ENCODE measurements around the gene TP53I13.
A peak's percentile ranks its signal among the peaks of the same experiment; 100 is the strongest.

Gene TP53I13

DNA sequence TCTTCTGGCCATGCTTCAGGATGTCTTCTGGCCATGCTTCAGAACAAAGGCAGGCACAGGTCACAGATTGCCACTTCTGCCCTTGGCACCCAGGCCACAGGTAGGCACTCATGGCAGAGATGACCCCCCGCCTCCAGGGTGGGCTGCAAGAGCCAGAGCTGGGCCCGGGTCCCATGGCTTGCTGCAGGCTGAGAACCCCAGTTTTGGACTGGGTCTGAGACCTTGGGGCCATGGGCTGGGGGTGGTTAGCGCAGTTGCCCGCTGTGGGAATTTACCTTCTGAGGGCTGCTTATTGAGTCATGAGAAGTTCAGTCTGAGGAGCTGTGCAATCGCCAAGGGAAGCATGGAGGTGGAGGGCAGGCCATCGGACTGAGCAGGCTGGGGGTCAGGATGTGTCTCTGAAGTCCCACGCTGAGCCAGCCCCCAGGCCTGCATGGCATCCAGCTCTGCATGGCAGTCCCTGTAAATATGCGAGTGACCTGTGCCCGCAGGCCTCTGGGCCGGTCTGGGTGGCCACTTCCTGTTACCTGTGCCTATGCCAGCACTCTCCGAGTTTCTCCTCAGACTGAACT, 26.1 kb downstream of the TP53I13 start:
- DNase-seq: no peak

DNA sequence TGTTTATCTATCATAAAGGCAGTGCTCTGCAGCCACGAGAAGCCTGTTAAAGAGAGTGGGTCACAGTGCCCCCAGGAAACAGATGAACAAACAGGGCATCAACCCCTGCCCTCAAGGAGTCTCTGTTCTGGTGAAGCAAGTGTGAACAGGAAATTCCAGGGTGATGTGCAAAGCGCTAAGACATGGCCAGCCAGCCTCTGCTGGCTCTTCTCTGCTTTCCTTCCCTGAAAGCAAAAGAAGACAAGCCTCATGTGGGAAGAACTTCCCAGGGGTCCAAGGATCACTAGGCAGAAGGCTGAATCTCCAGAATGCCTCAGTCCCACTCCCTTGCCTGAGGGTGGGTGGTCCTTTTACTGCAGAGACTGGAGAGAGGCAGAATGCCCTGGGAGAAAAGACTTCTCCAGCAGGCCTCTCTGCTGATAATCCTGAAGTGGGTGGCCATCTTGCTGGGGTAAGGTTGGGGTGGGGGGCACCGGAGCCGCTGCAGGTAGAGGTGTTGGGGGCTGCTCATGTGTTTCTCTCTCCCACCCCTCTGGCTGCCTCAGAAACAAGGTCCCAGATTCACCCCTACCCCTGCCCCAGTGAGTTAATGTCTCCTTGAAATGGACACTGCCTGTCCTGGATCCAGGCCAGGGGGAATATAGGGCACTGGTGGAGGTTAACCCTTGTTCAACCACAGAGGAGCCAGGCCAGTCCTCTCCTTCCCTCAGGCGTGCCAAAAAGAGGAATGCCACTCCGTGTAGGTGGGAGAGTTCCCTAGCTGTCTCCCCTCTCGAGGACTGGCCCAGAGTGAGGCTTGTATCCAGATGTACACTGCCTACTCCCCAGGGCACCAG, 26.8 kb downstream of the TP53I13 start:
- DNase-seq: no peak

DNA sequence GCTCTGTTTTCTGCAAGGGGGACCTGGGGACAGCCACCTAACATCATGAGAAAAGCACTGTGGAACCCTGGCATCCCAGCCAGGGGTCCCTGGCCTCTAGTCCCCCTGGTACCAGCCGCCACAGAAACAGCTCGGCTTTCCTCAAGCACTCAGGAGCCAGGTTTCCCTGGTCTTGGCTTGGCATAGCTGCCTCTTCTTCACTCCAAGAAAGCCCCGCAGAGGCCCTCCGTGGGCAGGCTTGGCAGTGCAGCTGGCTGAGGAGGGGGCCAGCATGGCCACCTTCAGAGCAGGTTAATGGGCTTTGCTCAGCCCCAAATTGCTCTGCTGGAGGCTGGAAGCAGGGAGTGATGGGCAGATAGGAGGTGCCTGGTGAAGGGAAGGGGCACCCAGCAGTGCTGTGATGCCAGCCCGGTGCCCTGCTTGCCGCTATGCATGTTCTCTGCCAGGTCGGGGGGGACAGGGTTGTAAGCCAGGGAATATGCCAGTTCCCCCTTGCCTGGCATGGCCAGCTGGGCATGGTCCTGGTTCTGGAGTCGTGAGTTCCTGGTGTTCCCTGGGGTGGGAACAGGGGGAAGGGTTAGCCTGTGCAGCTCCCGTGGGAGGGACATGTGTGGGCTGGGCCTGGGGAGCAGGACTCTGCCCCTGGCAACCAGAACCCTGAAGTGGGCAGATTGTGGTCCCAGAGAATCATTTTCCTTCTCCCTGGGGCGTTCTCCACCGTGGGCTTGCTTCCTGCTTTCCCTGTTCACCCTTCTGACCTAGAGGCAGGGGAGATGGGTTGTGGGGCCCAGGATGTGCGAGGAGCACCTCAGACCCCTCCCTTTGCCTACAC, 27.7 kb downstream of the TP53I13 start:
- DNase-seq: no peak

DNA sequence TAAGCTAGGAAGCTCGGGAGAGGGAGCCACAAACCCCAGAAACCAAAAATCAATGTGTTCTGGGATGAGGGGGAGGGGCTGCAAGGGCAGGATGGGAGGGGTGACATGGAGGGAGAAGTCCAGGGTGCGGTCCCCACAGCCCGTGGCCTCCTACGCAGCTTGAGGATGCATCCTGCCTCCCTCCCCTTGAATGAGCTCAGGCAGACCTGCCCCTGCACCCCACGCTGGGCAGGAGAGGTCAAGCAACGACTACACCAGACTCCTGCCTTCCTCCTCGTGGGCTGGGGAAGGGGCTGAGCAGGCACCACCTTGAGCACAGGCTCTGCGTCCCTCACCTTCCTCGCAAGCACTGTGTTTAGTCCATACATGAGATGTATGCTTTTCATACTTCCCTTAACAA, 28.3 kb downstream of the TP53I13 start:
- no peak for DNase-seq

DNA sequence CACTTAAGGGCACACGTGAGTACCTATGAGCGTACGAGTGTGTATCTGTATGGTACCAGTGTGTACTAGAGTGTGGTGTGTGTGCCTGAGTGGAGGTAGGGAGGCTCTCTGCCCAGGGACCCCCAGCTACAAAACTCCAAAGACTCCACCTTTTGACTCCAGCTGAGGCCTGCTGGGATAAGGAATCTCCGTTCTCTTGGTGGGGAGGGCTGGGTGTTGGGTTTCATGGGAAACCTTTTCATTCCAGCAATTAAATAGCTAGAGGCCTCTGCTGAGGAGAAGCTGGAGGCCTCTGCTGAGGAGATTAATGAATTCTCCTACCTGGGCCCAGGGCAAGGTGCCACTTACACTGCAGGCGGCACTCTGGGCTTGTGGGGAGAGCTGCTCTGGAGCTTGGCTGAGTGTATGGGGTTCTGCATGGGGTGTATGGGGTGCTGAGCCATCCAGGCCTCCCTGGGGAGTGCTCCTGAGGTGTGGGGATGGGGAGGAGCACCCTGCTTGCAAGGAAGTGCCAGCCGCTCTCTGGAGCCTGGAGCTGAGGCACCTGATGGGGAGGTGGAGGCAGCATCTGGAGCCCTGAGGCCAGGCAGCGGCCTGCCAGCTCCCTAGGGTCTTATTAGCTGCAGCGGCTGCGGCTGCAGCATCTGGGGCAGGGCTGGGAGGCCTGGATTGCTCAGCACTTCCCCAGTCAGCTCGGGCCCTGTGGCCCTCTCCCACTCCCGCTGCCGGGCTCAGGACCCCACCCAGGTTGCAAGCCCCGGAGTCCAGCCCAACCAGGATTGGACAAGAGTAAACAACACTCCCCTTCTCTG, 29.1 kb downstream of the TP53I13 start:
- DNase-seq: no peak

DNA sequence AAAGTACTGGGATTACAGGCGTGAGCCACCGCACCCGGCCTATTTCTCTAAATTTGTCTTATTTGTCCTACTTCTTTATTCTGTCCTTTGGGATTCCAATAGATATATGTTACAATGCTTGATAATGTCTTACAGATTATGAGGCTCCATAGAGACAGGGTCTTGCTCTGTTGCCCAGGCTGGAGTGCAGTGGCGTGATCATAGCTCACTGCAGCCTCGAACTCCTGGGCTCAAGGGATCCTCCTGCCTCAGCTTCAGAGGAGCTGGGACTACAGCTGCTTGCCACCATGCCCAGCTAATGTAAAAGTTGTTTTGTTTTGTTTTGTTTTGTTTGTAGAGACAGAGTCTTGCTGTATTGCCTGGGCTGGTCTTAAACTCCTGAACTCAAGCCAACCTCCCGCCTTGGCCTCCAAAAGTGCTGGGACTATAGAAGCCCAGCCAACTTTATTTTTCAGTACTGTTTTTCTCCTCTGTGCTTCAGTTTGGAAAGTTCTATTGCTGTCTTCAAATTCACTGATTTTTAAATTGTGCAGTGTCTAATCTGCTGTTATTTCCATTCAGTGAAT, 34.7 kb downstream of the TP53I13 start:
- DNase-seq: no peak

DNA sequence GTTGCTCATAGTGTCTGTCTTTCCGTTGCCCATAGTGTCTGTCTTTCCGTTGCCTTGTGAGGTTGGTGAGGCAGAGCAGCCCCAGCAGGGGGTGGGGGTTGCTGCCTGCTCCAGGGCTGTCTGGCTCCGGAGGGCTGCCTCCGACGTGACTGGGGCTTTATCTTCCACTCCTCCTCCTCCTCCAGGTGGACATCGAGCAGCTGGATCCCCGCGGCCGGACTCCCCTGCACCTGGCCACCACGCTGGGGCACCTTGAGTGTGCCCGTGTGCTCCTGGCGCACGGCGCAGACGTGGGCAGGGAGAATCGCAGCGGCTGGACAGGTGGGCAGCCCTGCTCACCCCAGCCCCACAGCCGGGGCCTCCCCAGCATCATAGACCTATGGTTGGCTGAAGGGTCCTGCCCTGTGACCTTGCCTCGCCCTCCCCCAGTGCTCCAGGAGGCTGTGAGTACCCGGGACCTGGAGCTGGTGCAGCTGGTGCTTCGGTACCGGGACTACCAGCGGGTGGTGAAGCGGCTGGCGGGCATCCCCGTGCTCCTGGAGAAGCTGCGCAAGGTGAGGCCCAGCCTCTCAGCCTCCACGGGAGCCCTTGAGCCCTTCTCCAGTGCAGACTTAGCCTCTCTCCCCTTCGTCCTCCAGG, 39.2 kb downstream of the TP53I13 start:
- no peak for DNase-seq

DNA sequence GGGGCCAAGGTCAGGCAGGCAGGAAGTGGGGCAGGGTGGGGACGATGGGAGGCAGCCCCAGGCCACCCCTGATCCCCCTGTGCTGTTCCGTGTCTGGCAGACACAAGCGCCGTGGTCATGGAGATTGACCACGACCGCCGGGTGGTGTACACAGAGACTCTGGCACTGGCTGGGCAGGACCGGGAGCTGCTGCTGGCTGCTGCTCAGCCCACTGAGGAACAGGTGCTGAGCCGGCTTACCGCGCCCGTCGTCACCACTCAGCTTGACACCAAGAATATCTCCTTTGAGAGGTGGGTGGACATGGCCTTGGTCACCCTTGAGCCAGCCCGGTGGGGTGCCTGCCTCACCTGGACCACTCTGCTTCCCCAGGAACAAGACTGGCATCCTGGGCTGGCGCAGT, 40.5 kb downstream of the TP53I13 start:
- DNase-seq: no peak

DNA sequence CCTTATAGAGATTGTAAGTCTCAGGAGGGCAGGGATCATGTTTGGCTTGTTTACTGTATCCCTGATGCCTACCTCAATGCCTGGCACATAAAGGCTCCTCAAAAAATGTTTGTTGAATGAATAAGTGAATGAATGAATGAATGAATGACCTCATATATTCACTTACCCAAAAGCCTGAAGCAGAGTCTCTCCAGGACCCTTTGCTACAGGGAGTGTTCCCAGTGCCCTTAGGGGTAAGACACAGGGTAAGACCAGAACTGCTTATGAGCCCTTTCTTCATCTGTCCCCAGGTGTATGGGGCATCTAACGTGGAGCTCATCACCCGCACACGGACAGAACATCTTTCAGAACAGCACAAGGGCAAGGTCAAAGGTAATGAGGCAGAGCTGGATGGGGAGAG, 41.9 kb downstream of the TP53I13 start:
- no peak for DNase-seq

DNA sequence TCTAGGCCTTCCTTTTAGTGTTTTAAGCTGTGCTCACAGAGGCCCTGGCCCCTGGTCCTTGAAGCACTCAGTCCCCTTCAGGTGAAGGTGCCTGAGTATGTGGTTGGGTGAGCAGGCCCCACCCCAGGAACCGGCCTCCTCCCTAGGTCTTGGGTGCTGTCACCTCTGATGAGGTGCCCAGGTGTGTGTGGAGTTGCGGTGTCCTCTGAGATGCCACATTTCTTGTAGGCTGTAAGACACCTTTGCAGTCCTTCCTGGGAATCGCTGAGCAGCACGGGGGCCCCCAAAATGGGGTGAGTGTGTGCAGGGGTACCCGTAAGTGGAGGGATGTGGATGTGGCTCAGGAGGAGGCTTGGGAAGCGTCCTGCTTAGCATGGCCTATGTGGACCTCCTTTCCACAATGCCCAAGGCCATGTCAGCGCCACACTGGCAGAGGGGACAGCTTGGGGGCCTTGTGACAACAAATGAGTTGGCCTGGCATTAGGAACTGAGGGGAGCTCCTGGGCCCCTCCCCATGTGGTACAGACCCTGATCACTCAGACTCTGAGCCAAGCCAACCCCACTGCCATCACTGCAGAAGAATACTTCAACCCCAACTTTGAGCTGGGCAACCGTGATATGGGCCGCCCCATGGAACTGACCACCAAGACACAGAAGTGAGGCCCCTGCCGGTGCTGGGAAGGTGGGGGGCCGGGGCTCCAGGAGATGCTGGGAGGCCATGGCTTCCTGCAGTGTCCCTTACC, 43.0 kb downstream of the TP53I13 start:
- DNase-seq: no peak

DNA sequence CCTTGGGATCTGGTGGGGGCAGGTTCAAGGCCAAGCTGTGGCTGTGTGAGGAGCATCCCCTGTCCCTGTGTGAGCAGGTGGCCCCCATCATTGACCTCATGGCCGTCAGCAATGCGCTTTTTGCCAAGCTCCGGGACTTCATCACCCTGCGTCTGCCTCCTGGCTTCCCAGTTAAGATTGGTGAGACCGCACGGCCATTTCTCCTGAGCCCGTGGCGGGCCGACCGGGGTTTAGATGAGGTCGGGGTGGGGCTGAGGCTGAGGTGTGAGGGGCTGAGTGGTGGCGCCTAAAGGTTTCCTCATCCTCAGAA, 43.5 kb downstream of the TP53I13 start:
- no peak for DNase-seq

DNA sequence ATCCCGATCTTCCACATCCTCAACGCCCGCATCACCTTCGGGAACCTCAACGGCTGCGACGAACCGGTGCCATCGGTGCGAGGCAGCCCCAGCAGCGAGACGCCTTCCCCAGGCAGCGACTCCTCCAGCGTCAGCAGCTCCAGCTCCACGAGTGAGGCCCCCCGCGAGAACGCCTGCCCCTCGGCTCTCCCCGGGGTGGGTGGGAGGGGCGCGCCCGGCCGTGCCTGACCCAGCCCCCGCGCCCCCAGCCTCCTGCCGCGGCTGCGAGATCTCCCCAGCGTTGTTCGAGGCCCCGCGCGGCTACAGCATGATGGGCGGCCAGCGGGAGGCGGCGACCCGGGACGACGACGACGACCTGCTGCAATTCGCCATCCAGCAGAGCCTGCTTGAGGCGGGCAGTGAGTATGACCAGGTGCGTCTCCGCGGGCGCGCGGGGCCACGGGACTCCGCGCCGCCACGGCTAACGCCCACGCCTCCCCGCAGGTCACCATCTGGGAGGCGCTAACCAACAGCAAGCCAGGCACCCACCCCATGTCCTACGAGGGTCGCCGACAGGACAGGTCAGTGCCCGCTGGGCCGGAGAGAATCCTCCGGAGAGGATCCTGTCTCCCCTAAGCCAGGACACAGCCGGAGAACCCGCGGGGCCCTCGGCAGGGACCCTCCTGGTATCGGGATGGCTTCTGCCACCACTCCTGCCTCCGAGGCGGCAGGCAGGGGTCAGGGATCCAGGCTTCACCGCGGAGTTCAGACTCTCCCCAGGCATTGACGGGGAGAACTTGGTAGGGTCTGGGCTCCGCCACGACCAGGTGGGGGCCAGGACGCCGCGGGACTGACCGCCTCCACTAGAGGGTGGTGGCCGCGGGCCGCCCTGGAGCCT, 44.1 kb downstream of the TP53I13 start:
- no peak for DNase-seq

DNA sequence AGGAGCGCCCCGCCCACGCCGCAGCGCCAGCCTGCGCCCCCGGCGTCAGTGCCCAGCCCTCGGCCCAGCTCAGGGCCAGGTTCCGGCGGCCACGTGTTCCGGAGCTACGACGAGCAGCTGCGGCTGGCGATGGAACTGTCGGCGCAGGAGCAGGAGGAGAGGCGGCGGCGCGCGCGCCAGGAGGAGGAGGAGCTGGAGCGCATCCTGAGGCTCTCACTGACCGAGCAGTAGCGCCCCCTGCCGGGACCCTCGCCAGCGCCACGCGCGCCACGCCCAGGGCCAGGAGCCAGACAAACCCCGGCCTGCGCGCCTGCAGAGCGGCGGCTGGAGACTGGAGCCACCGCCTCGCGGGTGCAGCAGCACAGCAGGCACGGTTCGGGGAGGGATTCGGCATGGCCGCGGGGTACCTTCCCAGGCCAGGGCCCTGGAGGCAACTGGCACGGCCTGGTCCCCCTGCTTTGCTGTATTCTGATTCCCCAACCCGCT, 44.9 kb downstream of the TP53I13 start:
- DNase-seq: no peak

DNA sequence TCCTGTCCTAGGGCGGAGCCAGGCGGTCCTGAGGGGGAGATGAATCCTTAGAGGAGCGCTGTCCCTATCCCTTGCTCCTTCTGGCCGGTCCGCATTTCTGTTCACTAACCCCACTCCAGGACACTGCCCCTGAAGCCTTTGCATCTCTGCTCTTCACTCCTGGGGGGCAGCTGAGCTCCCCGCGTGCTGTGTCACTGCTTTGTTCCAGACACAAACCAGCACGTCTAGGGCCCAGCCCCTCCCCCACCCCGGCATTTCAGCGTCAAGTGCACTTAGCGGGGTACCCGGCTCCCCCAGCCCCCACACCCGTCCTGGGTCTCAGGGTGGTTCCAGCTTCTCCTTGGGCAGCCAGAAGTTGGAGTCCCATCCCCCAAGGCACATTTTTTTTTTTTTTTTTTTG, 45.4 kb downstream of the TP53I13 start:
- DNase-seq: no peak

DNA sequence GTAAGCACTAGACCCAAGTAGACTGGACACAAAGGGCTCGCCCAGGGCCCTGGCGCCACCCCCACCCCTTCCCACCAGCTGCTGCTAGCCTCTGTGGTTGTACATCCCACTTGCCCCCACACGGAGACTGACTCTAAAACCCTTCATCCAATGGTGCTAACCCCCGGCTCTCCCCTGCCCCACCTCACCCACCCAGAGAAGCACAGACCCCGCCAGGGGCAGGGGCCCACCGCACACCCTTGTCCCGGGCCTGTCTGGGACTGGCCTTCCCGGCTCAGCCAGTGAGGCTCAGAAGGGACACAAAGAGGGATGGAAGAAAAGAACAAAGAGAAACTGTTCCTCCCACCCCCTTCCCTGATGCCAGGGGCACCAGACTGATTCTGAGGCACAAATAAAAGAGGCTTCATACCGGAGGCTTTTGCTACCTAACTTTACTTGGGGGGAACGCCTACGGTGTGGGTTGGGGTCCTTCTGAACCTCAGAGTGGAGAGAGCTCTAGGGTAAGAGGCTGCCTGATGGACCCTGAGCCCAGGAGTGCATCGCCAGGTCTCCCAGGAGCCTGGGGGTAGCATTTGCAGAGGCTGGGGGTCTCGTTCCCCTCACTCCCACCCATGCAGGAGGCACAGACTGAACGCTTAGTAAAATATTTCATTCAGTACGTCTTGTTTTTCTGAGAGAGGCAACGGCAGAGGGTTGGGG, 46.0 kb downstream of the TP53I13 start:
- DNase-seq: no peak

DNA sequence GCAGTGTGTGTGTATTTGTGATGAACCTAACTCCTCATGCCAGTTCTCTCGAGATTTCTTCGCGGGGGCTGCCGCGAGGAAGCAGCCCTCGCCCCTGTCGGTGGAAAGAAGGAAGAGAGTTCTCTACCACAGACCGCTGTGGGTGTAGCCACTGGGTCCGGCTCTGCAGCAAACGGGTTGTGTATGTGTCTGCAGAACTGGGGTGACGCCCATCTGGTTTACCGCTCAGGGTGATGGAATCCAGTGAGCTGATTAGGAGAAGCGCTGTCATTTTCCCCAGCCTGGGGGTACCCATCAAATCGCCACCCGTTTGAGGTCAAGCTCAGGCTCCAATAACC, 46.5 kb downstream of the TP53I13 start:
- no peak for DNase-seq

DNA sequence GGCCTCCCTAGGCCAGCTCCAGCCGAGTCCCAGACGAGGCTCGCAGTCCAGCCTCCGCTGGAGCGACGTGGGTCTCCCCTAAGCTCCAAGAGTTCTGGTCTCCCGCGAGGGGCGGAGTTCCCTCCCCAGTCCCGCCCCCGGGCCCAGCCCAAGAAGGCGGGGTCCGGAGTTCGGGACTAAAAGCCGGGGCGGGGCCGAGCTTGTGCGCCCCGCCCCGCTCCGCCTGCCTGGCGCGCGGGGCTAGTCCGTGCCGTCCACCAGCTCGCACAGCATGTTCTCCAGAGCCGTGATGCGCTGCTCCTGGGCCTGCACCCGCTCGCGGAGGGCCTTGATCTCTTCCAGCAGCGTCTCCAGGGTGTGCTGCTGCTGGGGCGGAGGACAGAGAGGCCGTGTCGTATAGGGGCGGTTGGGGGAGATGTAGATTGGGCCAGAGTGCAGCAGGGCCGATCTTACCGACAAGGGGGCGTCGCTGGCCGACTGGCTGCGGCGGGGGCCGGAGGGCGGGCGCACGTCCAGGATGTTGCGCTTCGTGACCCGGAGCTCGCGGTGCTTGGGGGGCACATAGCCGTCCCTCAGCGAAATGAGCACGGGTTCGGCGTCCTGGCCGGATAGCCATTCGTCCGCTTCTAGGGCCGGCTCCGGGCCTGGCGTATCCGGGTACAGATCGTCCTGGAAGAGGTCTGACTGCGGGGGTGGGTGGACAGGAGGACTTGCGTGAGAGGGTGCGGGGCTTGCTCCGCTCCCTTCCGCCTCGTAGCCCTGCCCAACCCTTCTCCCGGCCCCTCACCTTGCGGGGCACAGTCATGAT, 47.2 kb downstream of the TP53I13 start:
- peak; percentile 88 for DNase-seq

DNA sequence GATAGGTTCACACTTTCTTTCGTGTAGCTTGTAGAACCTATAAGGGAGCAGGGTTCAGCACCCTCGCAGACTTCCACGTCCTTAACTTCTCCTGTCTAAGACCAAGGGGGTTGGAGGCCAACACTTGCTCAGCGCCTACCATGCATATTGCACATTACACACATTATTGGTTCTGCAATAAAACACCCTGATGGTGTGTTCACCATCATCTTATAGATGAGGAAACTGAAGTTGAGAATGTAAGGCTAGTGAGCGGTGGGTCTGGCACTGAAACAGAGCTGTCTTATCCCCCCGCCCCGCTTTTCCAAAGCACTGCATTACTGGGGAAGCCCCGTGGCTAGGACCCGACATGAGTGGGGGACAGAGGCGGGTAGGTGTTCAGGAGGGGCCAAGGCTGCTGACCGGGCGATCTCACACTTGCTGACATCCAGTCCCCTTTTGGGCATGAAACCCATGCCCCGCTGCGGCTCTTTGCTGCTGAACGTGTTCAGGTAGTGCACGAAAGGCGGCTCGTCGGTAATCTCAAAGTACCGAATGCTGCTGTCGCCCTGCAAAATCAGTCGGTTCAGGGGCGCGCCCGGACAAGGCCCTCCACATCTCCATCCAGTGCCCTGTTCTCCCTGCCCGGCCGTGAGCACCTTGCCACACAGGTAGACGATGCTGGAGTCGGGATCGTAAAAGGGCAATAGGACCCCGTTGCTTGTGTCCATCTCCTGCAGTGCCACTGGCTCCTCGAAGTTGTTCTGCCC, 48.0 kb downstream of the TP53I13 start:
- no peak for DNase-seq
